B cell (primary cell): Measurements from ENCODE around the gene EFNB3. TPM values are rescaled to one million over a fixed set of nuclear protein-coding genes. Genes with fewer than 3 reads are reported as not detected.

Source experiments
- ATAC-seq: fragments of 200-7000 bp; cut with Tn5 transposase; one replicate; pipeline ENCODE4 v1.10.0; 2021; ENCODE audit warnings: low read depth, mild to moderate bottlenecking, moderate number of reproducible peaks, moderate library complexity
- CTCF ChIA-PET: fragments of 350-600 bp; sonication (Branson Sonifier 250); formaldehyde crosslinking; loops from one replicate; lab custom pipeline; 2021; ENCODE audit warnings: antibody characterized with exemption, inconsistent platforms; lab: Charles Lee
- POLR2A ChIA-PET: fragments of 350-600 bp; sonication (Branson Sonifier 250); formaldehyde crosslinking; loops from one replicate; lab custom pipeline; 2021; ENCODE audit warnings: antibody characterized with exemption; lab: Charles Lee
- DNase-seq: peaks from one replicate; pipeline ENCODE4 v3.0.0; 2013
- H2AFZ ChIP-seq: 2 replicates; pipeline ENCODE4 v1.6.1; 2012; ENCODE audit warnings: mild to moderate bottlenecking, low read depth, low read length; ENCODE audit not compliant: insufficient read depth, poor library complexity, severe bottlenecking
- H3K27ac ChIP-seq, 2 donors: 1 replicate in 1 of 2; 2 replicates in 1 of 2; pipeline ENCODE4 v1.5.1; 2012 to 2013; ENCODE audit warnings: low read length in 2 of 2, mild to moderate bottlenecking in 2 of 2, moderate library complexity in 1 of 2
- H3K27me3 ChIP-seq, 4 experiments: fragments of 200-600 bp in 1 of 4; sonication (generic) in 1 of 4; replicated peaks in 1 of 4; 1 replicate in 2 of 4; 2 replicates in 2 of 4; pipeline versions ENCODE4 v1.6.1 to v1.7.0; 2013 to 2016; ENCODE audit warnings: low read length in 3 of 4, mild to moderate bottlenecking in 2 of 4, mixed read lengths in 1 of 4, moderate library complexity in 1 of 4; ENCODE audit not compliant: insufficient read depth in 4 of 4, control insufficient read depth in 3 of 4; ENCODE audit errors: control extremely low read depth in 1 of 4
- H3K36me3 ChIP-seq, 2 experiments: replicated peaks in 1 of 2; 1 replicate in 1 of 2; 2 replicates in 1 of 2; pipeline versions ENCODE4 v1.6.1 to v1.7.1; 2013; ENCODE audit warnings: low read length in 1 of 2; ENCODE audit not compliant: insufficient read depth in 2 of 2, control insufficient read depth in 1 of 2; ENCODE audit errors: control extremely low read depth in 1 of 2, extremely low read depth in 1 of 2
- H3K4me1 ChIP-seq, 2 donors: fragments of 200-600 bp in 1 of 2; sonication (generic) in 1 of 2; 1 replicate in 1 of 2; 2 replicates in 1 of 2; pipeline versions ENCODE4 v1.5.1 to v1.6.1; 2013 to 2017; ENCODE audit warnings: low read length in 2 of 2; ENCODE audit not compliant: control insufficient read depth in 2 of 2, insufficient read depth in 2 of 2
- H3K4me2 ChIP-seq: replicated peaks from 2 replicates; pipeline ENCODE3; 2012; ENCODE audit warnings: mild to moderate bottlenecking, low read depth, low read length; ENCODE audit not compliant: poor library complexity, severe bottlenecking
- H3K4me3 ChIP-seq, 5 experiments: fragments of 200-600 bp in 1 of 5; sonication (generic) in 1 of 5; 1 replicate in 3 of 5; 2 replicates in 2 of 5; pipeline versions ENCODE4 v1.5.1 to v1.7.0; 2011 to 2016; ENCODE audit warnings: low read length in 4 of 5, mild to moderate bottlenecking in 4 of 5, low read depth in 2 of 5, control low read depth in 1 of 5, moderate library complexity in 1 of 5; ENCODE audit not compliant: insufficient read depth in 1 of 5; ENCODE audit errors: control extremely low read depth in 1 of 5, extremely low read depth in 1 of 5
- H3K79me2 ChIP-seq: fragments of 200-600 bp; sonication (generic); one replicate; pipeline ENCODE4 v1.6.0; 2016; ENCODE audit warnings: low read length; ENCODE audit not compliant: control insufficient read depth, insufficient read depth
- H3K9ac ChIP-seq: fragments of 200-600 bp; sonication (generic); 2 replicates; pipeline ENCODE4 v1.6.1; 2017; ENCODE audit warnings: mild to moderate bottlenecking, low read length, moderate library complexity
- H3K9me3 ChIP-seq, 3 donors: one replicate each; pipeline versions ENCODE4 v1.6.1 to v1.7.1; 2013; ENCODE audit warnings: low read length in 2 of 3; ENCODE audit not compliant: control insufficient read depth in 2 of 3, insufficient read depth in 1 of 3; ENCODE audit errors: control extremely low read depth in 1 of 3
- H4K20me1 ChIP-seq: 2 replicates; pipeline ENCODE4 v1.6.0; 2012; ENCODE audit warnings: mild to moderate bottlenecking, low read length; ENCODE audit not compliant: insufficient read depth, control insufficient read depth, poor library complexity, severe bottlenecking
- H3K27ac Mint-ChIP-seq: one replicate; pipeline ENCODE4 v1.8.0; 2021; ENCODE audit warnings: mixed read lengths
- H3K27me3 Mint-ChIP-seq: one replicate; pipeline ENCODE4 v1.8.0; 2021; ENCODE audit warnings: mixed read lengths
- H3K4me1 Mint-ChIP-seq: one replicate; pipeline ENCODE4 v1.8.0; 2021; ENCODE audit warnings: mixed read lengths
- H3K4me3 Mint-ChIP-seq: one replicate; pipeline ENCODE4 v1.8.0; 2021; ENCODE audit warnings: mixed read lengths
- H3K9me3 Mint-ChIP-seq: one replicate; pipeline ENCODE4 v1.8.0; 2022; ENCODE audit warnings: mixed read lengths; ENCODE audit not compliant: insufficient read depth
- EZH2 ChIP-seq: IDR thresholded peaks from 2 replicates; pipeline ENCODE4 v1.6.1; 2012; ENCODE audit warnings: borderline replicate concordance, low read depth, mild to moderate bottlenecking, moderate library complexity, low read length; ENCODE audit not compliant: insufficient read depth, poor library complexity, severe bottlenecking
- WGBS: methylation state at CpG from one replicate; pipeline ENCODE4 v1.1.5; 2013; ENCODE audit warnings: missing lambda C conversion rate; ENCODE audit not compliant: insufficient coverage; 5-methylcytosine and 5-hydroxymethylcytosine counted together
- intact Hi-C: fragments of 100-400 bp; cut with micrococcal nuclease; formaldehyde crosslinking; loops from one replicate; pipeline ENCODE4 v1.10.0; 2022
- polyA plus RNA-seq: library from polyadenylated mRNA; depleted of rRNA; stranded (reverse); fragments of >200 nt; gene quantifications from 2 replicates; pipeline ENCODE4 v1.2.3, GENCODE V29; 2012
- total RNA-seq, 2 donors: library from RNA; stranded (reverse); fragments of 120-200 nt in 1 of 2; gene quantifications; 1 replicate in 1 of 2; 2 replicates in 1 of 2; pipeline versions ENCODE4 v1.2.3 to v1.2.4, GENCODE V29; 2013 to 2022
- TF ChIP-seq, protein P1 (sequence below): fragments of 200-600 bp; IDR thresholded peaks from one replicate; pipeline ENCODE4 v1.8.0; 2022; ENCODE audit warnings: antibody characterized with exemption, mild to moderate bottlenecking

EFNB3 gene
- total and polyA plus RNA-seq, 2 donors (not counting 1 experiment from before 2014, with no cell fraction given): not detected

DNA sequence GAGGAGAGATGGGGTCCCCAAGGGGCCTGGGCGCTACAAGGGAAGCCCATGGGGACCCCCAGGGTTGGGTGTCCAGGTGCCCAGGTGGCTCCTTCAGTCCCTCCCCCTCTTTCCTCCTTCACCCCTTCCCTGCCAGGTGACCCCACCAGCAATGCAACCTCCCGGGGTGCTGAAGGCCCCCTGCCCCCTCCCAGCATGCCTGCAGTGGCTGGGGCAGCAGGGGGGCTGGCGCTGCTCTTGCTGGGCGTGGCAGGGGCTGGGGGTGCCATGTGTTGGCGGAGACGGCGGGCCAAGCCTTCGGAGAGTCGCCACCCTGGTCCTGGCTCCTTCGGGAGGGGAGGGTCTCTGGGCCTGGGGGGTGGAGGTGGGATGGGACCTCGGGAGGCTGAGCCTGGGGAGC, 4.0 kb downstream of the EFNB3 start:
- no peak for TF ChIP-seq EZH2
- TF ChIP-seq, protein P1, sequence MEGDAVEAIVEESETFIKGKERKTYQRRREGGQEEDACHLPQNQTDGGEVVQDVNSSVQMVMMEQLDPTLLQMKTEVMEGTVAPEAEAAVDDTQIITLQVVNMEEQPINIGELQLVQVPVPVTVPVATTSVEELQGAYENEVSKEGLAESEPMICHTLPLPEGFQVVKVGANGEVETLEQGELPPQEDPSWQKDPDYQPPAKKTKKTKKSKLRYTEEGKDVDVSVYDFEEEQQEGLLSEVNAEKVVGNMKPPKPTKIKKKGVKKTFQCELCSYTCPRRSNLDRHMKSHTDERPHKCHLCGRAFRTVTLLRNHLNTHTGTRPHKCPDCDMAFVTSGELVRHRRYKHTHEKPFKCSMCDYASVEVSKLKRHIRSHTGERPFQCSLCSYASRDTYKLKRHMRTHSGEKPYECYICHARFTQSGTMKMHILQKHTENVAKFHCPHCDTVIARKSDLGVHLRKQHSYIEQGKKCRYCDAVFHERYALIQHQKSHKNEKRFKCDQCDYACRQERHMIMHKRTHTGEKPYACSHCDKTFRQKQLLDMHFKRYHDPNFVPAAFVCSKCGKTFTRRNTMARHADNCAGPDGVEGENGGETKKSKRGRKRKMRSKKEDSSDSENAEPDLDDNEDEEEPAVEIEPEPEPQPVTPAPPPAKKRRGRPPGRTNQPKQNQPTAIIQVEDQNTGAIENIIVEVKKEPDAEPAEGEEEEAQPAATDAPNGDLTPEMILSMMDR: no peak
- Histone ChIP-seq H3K27ac (no peak overlapping the region), H3K4me3 (no peak overlapping the region), H3K4me1 (peaks cover 22 to 25% of the 10 kb centered on the region in 2 donors), H2AFZ (no peak overlapping the region), H3K36me3 (no peaks in the 10 kb centered on the region), H3K9ac (no peak overlapping the region), H3K79me2 (no peaks in the 10 kb centered on the region), H4K20me1 (no peaks in the 10 kb centered on the region), H3K27me3 (peaks cover 0 to 66% (median 16%) of the 10 kb centered on the region in 4 experiments), H3K4me2 (no peak overlapping the region), H3K9me3 (no peaks in the 10 kb centered on the region)
- Mint-ChIP-seq H3K4me3 (no peak overlapping the region), H3K9me3 (no peaks in the 10 kb centered on the region), H3K27ac (no peak overlapping the region), H3K27me3 (peaks cover 64% of the 10 kb centered on the region), H3K4me1 (peaks cover 24% of the 10 kb centered on the region)
- ChIA-PET CTCF (no interaction called here), POLR2A (no interaction called here)
- ATAC-seq (no peak), DNase-seq (no peak)
- intact Hi-C loops: no loop called here
- 81% methylated on average over 8 of the region's 11 CpGs for WGBS

GRCh38 chr17:7710301-7710700, 5.3 kb downstream of the EFNB3 start:
- POLR2A ChIA-PET: no interaction called here
- TF ChIP-seq, protein P1: no peak
- TF ChIP-seq EZH2: no peak
- no peaks in the 10 kb centered on the region for H4K20me1 ChIP-seq
- intact Hi-C loops: no loop called here
- H3K79me2 ChIP-seq: no peaks in the 10 kb centered on the region
- H3K4me1 ChIP-seq: peaks cover 10 to 12% of the 10 kb centered on the region in 2 donors
- no peak overlapping the region for H3K4me2 ChIP-seq
- no peak overlapping the region for H3K9ac ChIP-seq
- no peak overlapping the region for H2AFZ ChIP-seq
- Mint-ChIP-seq H3K4me3 (no peak overlapping the region), H3K27me3 (peaks cover 66% of the 10 kb centered on the region), H3K9me3 (no peaks in the 10 kb centered on the region), H3K27ac (no peak overlapping the region), H3K4me1 (peaks cover 16% of the 10 kb centered on the region)
- DNase-seq (no peak), ATAC-seq (no peak)
- H3K36me3 ChIP-seq: no peaks in the 10 kb centered on the region
- no peak overlapping the region for H3K4me3 ChIP-seq
- CTCF ChIA-PET: interaction anchor here (1.0 kb wide), 1 partner anchor 533 kb away, joined by 3 read pairs; no protein-coding TSS in a partner anchor
- no peaks in the 10 kb centered on the region for H3K9me3 ChIP-seq
- 92% methylated on average over 7 of the region's 7 CpGs for WGBS
- no peak overlapping the region for H3K27ac ChIP-seq
- H3K27me3 ChIP-seq: peaks cover 0 to 70% (median 15%) of the 10 kb centered on the region in 4 experiments
